K562 (cell line): ENCODE measurements around the gene OR52M1.

Experiments used
- ATF3 ChIP-seq, 2 experiments: fragments of 450-650 bp in 1 of 2; sonication (generic) in 1 of 2; formaldehyde crosslinking in 1 of 2; IDR thresholded peaks in 1 of 2; conservative IDR thresholded peaks in 1 of 2; 2 replicates each; pipeline versions ENCODE4 v1.6.1 to v1.8.1; 2016 to 2023; ENCODE audit warnings: mild to moderate bottlenecking in 2 of 2, moderate library complexity in 2 of 2, inconsistent platforms in 1 of 2, missing genetic modification reagents in 1 of 2
- CHAMP1 ChIP-seq: fragments of 450-650 bp; IDR thresholded peaks from 2 replicates; pipeline ENCODE4 v1.6.1; 2016; ENCODE audit warnings: mild to moderate bottlenecking
- CTCF ChIP-seq, 3 experiments: IDR thresholded peaks in 2 of 3; conservative IDR thresholded peaks in 1 of 3; 2 replicates each; pipeline ENCODE4 v1.5.1; 2011 to 2012; ENCODE audit warnings: low read length in 3 of 3, mild to moderate bottlenecking in 3 of 3, control low read depth in 2 of 3, improper control_type of control experiment in 1 of 3, inconsistent platforms in 1 of 3, low read depth in 1 of 3, mixed read lengths in 1 of 3, moderate library complexity in 1 of 3; ENCODE audit not compliant: insufficient read depth in 2 of 3
- HMGXB4 ChIP-seq: sonication (generic); formaldehyde crosslinking; IDR thresholded peaks from 2 replicates; pipeline ENCODE4 v1.8.1; 2023; ENCODE audit warnings: mild to moderate bottlenecking, missing genetic modification reagents
- NFYB ChIP-seq: IDR thresholded peaks from 2 replicates; pipeline ENCODE4 v1.6.1; 2011; ENCODE audit warnings: mild to moderate bottlenecking, moderate library complexity; ENCODE audit not compliant: insufficient read length; ENCODE audit errors: extremely low read depth
- POLR2A ChIP-seq: fragments of 450-650 bp; conservative IDR thresholded peaks from 2 replicates; pipeline ENCODE4 v1.6.1; 2016
- RAD21 ChIP-seq, 2 experiments: fragments of 250-450 bp in 1 of 2; fragments of 450-650 bp in 1 of 2; sonication (Bioruptor Pico) in 1 of 2; formaldehyde crosslinking in 1 of 2; IDR thresholded peaks in 1 of 2; conservative IDR thresholded peaks in 1 of 2; 2 replicates each; pipeline versions ENCODE4 v1.4.0 to v1.8.0; 2020 to 2022; ENCODE audit warnings: mild to moderate bottlenecking in 2 of 2, moderate library complexity in 1 of 2
- RBFOX2 ChIP-seq: fragments of 200-400 bp; formaldehyde crosslinking; IDR thresholded peaks from 2 replicates; pipeline ENCODE4 v1.6.1; 2017; ENCODE audit warnings: low read depth, mild to moderate bottlenecking, low read length, moderate library complexity
- REST ChIP-seq, 2 experiments: fragments of 450-650 bp; formaldehyde crosslinking in 1 of 2; IDR thresholded peaks; 2 replicates each; pipeline versions ENCODE4 v1.4.0 to v1.6.1; 2014 to 2020; ENCODE audit warnings: mild to moderate bottlenecking in 2 of 2, borderline replicate concordance in 1 of 2, low read depth in 1 of 2
- THAP7 ChIP-seq: fragments of 250-450 bp; sonication (Bioruptor Pico); IDR thresholded peaks from 2 replicates; pipeline ENCODE4 v1.5.0; 2021

- TF ChIP-seq CHAMP1 (no peak), POLR2A (no peak), REST (IDR thresholded peaks at IDR 0.05; ENCODE audit: borderline replicate concordance) (no peak), REST (CRISPR knock-in tag; IDR thresholded peaks at IDR 0.05; ENCODE audit: low read depth) (no peak), CTCF (IDR thresholded peaks at IDR 0.05 in 2 of 3, conservative IDR thresholded peaks at IDR 0.05 in 1 of 3; ENCODE audit: insufficient read depth in 2 of 3, low read depth in 1 of 3, low read length in 3 of 3) (no peak), RAD21 (CRISPR knock-in tag; conservative IDR thresholded peaks at IDR 0.05 in 1 of 2, IDR thresholded peaks at IDR 0.05 in 1 of 2) (no peak), RBFOX2 (no peak), HMGXB4 (CRISPR knock-in tag) (no peak), ATF3 (IDR thresholded peaks at IDR 0.05) (no peak), ATF3 (CRISPR knock-in tag; conservative IDR thresholded peaks at IDR 0.05) (no peak), THAP7 (CRISPR knock-in tag) (no peak), NFYB (no peak)
Observed at GRCh38 chr11:4508886-4509285, 36.1 kb upstream of the OR52M1 start.
